C4-2B (cell line): ENCODE results near the gene CHDH.

Source experiments
- H3K27ac ChIP-seq: fragments of 450-650 bp; 2 replicates; pipeline ENCODE4 v1.5.1; 2017
- ZFX ChIP-seq: fragments of 450-650 bp; IDR thresholded peaks from 2 replicates; pipeline ENCODE4 v1.6.1; 2017
- TF ChIP-seq, protein P1 (sequence below): fragments of 450-650 bp; conservative IDR thresholded peaks from 2 replicates; pipeline ENCODE4 v1.5.1; 2017; ENCODE audit warnings: mild to moderate bottlenecking

CHDH gene

GRCh38 chr3:53833053-53833645, 13.1 kb downstream of the CHDH start:
- no peak overlapping the region for H3K27ac ChIP-seq
- no peak for TF ChIP-seq ZFX
- TF ChIP-seq, protein P1, sequence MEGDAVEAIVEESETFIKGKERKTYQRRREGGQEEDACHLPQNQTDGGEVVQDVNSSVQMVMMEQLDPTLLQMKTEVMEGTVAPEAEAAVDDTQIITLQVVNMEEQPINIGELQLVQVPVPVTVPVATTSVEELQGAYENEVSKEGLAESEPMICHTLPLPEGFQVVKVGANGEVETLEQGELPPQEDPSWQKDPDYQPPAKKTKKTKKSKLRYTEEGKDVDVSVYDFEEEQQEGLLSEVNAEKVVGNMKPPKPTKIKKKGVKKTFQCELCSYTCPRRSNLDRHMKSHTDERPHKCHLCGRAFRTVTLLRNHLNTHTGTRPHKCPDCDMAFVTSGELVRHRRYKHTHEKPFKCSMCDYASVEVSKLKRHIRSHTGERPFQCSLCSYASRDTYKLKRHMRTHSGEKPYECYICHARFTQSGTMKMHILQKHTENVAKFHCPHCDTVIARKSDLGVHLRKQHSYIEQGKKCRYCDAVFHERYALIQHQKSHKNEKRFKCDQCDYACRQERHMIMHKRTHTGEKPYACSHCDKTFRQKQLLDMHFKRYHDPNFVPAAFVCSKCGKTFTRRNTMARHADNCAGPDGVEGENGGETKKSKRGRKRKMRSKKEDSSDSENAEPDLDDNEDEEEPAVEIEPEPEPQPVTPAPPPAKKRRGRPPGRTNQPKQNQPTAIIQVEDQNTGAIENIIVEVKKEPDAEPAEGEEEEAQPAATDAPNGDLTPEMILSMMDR, result no peak

- no peak overlapping the region for H3K27ac ChIP-seq
- TF ChIP-seq, protein P1, result no peak
- TF ChIP-seq ZFX, result no peak
Observed at GRCh38 chr3:53830944-53831343, 15.3 kb downstream of the CHDH start.

GRCh38 chr3:53829605-53830004, 16.6 kb downstream of the CHDH start:
- TF ChIP-seq ZFX, result no peak
- TF ChIP-seq, protein P1, result no peak
- peak overlapping the region; percentile 53; the same call in 1 of the 2 replicates for H3K27ac ChIP-seq

- no peak for TF ChIP-seq ZFX
- TF ChIP-seq, protein P1, result no peak
- no peak overlapping the region for H3K27ac ChIP-seq
Observed at GRCh38 chr3:53828581-53828980, 17.6 kb downstream of the CHDH start.

DNA sequence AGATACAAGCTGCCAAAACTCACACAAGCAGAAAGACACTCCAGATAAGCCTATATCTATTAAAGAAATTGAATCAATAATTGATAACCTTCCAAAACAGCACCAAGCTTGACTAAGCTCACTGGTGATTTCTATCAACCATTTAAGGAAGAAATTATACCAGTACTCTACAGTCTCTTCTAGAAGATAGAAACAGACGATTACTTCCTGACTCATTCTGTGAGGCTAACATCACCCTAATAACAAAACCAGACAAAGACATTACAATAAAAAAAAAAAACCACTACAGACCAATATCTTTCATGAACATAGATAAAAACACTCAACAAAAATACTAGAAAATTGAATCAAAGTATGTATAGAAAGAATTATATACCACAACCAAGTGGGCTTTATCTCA, 20.2 kb downstream of the CHDH start:
- TF ChIP-seq, protein P1, result no peak
- no peak overlapping the region for H3K27ac ChIP-seq

- no peak overlapping the region for H3K27ac ChIP-seq
- TF ChIP-seq, protein P1, result no peak
- TF ChIP-seq ZFX, result no peak
Observed at GRCh38 chr3:53824795-53825194, 21.4 kb downstream of the CHDH start.

- H3K27ac ChIP-seq, result no peak overlapping the region
Observed at GRCh38 chr3:53823956-53824657, 22.1 kb downstream of the CHDH start.

More at GRCh38 chr3:53823956-53824657, 22.1 kb downstream of the CHDH start:
- TF ChIP-seq ZFX, result no peak
- TF ChIP-seq, protein P1, result no peak
